Ovary (tissue), 9 donors: ENCODE results near the gene CACNA2D3. TPM values are rescaled to one million over a fixed set of nuclear protein-coding genes. Genes with fewer than 3 reads are reported as not detected.

Experiments used
- DNase-seq, 5 donors: peaks; one replicate each; pipeline ENCODE4 v3.0.0-alpha.2; 2019 to 2020
- H3K27ac ChIP-seq, 2 donors: fragments of 200-600 bp; one replicate each; pipeline versions ENCODE4 v1.5.1 to v1.8.0; 2019 to 2022
- H3K27me3 ChIP-seq: fragments of 200-600 bp; one replicate; pipeline ENCODE4 v1.8.0; 2022
- H3K36me3 ChIP-seq: fragments of 200-600 bp; sonication (generic); one replicate; pipeline ENCODE4 v1.5.1; 2019
- H3K4me1 ChIP-seq: one replicate; pipeline ENCODE4 v1.8.1; 2013; ENCODE audit warnings: mild to moderate bottlenecking, moderate library complexity; ENCODE audit not compliant: insufficient read depth
- H3K4me3 ChIP-seq: fragments of 200-600 bp; sonication (generic); one replicate; pipeline ENCODE4 v1.5.1; 2017
- H3K9me3 ChIP-seq, 2 donors: fragments of 200-600 bp in 1 of 2; sonication (generic) in 1 of 2; one replicate each; pipeline versions ENCODE4 v1.5.1 to v1.8.1; 2013 to 2019; ENCODE audit warnings: mild to moderate bottlenecking in 1 of 2, moderate library complexity in 1 of 2
- EP300 ChIP-seq: sonication (generic); formaldehyde crosslinking; IDR thresholded peaks from one replicate; pipeline ENCODE4 v1.6.1; 2017; ENCODE audit warnings: antibody characterized with exemption
- POLR2A ChIP-seq: fragments of 450-650 bp; IDR thresholded peaks from one replicate; pipeline ENCODE4 v1.6.1; 2017; ENCODE audit warnings: antibody characterized with exemption, mild to moderate bottlenecking, moderate library complexity
- WGBS, 3 donors: extraction: QIAGEN DNeasy Blood & Tissue Kit in 1 of 3; methylation state at CpG; one replicate each; pipeline versions ENCODE4 v1.1.5 to v1.1.7; 2013 to 2017; 5-methylcytosine and 5-hydroxymethylcytosine counted together
- intact Hi-C, 4 donors: fragments of 100-400 bp; cut with DNase I; formaldehyde crosslinking; loops; one replicate each; pipeline versions ENCODE4 v1.11.0 to v1.15.1; 2022 to 2023
- polyA plus RNA-seq, 2 donors: library from polyadenylated mRNA; stranded (reverse); fragments of 200-250 nt in 1 of 2; fragments of 350-450 nt in 1 of 2; fragmentation: Illumina TruSeq in 1 of 2; extraction: RNeasy Lipid Tissue Mini Kit (QIAGEN cat#74804) in 1 of 2; gene quantifications; one replicate each; pipeline ENCODE4 v1.2.3, GENCODE V29; 2013 to 2014
- total RNA-seq, 7 donors: library from RNA; depleted of rRNA in 2 of 7; stranded (reverse); fragments of >200 nt in 2 of 7; fragmentation: NEBNext Ultra II Directional in 3 of 7; extraction: Animal tissue kit (Norgen Biotek cat#: 25700) in 3 of 7; gene quantifications; one replicate each; pipeline versions ENCODE4 v1.1.0 to v1.2.4, GENCODE V29; 2016 to 2023
- TF ChIP-seq, protein P1 (sequence below), 3 donors: fragments of 450-650 bp in 2 of 3; fragments of 200-600 bp in 1 of 3; IDR thresholded peaks; one replicate each; pipeline versions ENCODE4 v1.5.1 to v1.8.0; 2016 to 2022; ENCODE audit warnings: antibody characterized with exemption in 3 of 3, mild to moderate bottlenecking in 1 of 3
- donor health status: DM: no; HTN: no; CAD: no; lungs with moderate emphysema.
- donor health status: DM: no; HTN: no; CAD: no.
- donor health status: Bipolar disorder and iron deficiency.
- donor health status: DM: yes; HTN: yes; CAD: no.
- donor health status: DM: no; HTN: no; CAD: no.
- donor health status: DM: yes; HTN: yes; CAD: no.

The CACNA2D3 gene
- total and polyA plus RNA-seq, 9 donors, result 2.0 to 10.1 (median 4.7) TPM

DNA sequence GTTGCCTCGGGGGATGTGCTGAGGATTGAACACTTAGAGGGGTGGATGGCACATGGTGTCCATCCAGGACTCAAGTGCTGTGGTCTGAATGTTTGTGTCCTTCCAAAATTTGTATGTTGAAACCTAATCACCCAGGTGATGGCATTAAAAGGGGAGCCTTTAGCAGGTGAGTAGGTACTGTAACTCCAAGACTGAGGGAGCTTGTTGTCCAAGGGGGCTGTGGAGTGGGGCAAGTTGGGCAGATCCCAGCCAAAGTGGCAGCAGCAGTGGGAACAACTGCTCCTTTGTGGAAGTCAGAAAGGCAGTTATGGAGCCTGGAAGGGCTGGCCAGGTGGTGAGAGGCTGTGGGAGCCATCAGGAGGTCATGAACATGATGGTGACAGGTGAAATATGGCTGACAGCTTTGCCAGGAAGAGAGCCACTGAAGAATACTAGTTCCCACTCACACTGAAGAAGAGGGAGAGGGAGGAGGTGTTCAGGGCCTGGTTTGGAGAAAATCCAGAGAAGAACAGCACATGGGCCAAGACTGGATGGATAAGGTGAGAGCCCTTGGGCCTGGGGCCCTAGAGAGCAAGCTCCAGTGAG is 385.6 kb downstream of the CACNA2D3 start:
- DNase-seq, result no peak
- WGBS, 3 donors, result 86 to 100% (median 86%) methylated on average over 1 of the region's 1 CpG

DNA sequence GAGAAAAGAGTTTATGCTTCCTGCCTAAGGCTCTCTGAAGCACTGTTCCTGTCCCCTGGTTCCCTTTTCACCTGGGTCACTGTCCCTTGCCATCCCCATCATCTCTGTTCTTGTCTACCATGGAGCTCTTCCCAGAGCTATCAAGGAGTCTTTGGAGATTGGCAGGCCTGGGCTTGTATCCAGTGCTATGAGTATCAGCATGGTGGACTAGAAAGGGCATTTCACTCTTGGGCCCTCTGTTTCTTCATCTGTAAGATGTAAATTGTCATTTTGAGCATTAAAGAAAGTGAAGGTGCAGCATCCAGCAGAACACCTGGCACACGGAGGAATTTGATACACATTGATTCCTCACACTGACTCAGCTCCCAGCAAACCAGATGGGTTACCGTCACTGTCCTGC is 388.2 kb downstream of the CACNA2D3 start:
- 90 to 94% (median 93%) methylated on average over 2 of the region's 2 CpGs for WGBS, 3 donors
- Histone ChIP-seq H3K4me3 (no peak overlapping the region), H3K4me1 (no peaks in the 10 kb centered on the region), H3K36me3 (no peaks in the 10 kb centered on the region), H3K9me3 (no peaks in the 10 kb centered on the region), H3K27me3 (no peaks in the 10 kb centered on the region), H3K27ac (no peak overlapping the region)
- no peak for TF ChIP-seq EP300
- no peak for TF ChIP-seq POLR2A
- TF ChIP-seq, protein P1, sequence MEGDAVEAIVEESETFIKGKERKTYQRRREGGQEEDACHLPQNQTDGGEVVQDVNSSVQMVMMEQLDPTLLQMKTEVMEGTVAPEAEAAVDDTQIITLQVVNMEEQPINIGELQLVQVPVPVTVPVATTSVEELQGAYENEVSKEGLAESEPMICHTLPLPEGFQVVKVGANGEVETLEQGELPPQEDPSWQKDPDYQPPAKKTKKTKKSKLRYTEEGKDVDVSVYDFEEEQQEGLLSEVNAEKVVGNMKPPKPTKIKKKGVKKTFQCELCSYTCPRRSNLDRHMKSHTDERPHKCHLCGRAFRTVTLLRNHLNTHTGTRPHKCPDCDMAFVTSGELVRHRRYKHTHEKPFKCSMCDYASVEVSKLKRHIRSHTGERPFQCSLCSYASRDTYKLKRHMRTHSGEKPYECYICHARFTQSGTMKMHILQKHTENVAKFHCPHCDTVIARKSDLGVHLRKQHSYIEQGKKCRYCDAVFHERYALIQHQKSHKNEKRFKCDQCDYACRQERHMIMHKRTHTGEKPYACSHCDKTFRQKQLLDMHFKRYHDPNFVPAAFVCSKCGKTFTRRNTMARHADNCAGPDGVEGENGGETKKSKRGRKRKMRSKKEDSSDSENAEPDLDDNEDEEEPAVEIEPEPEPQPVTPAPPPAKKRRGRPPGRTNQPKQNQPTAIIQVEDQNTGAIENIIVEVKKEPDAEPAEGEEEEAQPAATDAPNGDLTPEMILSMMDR (IDR thresholded peaks at IDR 0.05), result no peak
- intact Hi-C loops, result no loop called here
- no peak for DNase-seq

More for the DNA sequence above, 385.6 kb downstream of the CACNA2D3 start:
- no peak overlapping the region for H3K4me3 ChIP-seq
- no peak overlapping the region for H3K27ac ChIP-seq
- H3K36me3 ChIP-seq, result no peaks in the 10 kb centered on the region
- intact Hi-C loops, result no loop called here
- no peaks in the 10 kb centered on the region for H3K9me3 ChIP-seq
- no peaks in the 10 kb centered on the region for H3K27me3 ChIP-seq
- TF ChIP-seq, protein P1 (IDR thresholded peaks at IDR 0.05), result no peak
- TF ChIP-seq EP300 (no peak), POLR2A (no peak)
- H3K4me1 ChIP-seq, result no peaks in the 10 kb centered on the region

DNA sequence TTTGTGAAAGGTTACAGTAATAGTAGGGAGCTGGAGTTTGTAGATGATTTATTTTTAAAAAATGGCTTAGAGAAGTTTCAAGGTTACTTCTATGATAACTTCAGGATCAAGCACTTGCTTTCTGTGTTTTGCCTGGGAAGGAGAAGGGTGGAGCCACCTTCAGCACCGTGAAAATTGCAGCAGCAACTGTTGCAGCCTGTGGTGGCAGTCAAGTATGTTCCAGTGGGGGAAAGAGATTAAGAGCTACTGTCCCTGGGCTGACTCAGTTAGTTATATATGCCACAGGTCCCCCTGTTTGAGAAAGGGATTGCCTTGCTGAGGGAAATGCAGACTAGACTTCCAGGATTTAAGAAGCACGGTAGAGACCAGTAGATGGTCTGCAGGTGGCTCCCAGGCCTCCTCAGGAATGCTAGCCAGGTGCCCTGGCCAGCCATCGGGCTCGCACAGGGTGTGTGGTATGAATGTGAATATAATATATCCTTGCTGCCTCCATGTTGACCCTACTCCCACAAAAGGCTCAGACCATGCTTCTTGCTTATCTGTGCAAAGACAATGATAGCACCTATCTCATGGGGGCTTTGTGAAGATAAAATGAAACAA is 389.5 kb downstream of the CACNA2D3 start:
- Histone ChIP-seq H3K4me1 (no peaks in the 10 kb centered on the region), H3K36me3 (no peaks in the 10 kb centered on the region), H3K9me3 (no peaks in the 10 kb centered on the region), H3K27ac (no peak overlapping the region), H3K27me3 (no peaks in the 10 kb centered on the region), H3K4me3 (no peak overlapping the region)
- 53 to 70% (median 58%) methylated on average over 4 of the region's 4 CpGs for WGBS, 3 donors
- TF ChIP-seq, protein P1 (IDR thresholded peaks at IDR 0.05), result no peak
- TF ChIP-seq EP300 (no peak), POLR2A (no peak)
- DNase-seq, result no peak
- intact Hi-C loops, result no loop called here

DNA sequence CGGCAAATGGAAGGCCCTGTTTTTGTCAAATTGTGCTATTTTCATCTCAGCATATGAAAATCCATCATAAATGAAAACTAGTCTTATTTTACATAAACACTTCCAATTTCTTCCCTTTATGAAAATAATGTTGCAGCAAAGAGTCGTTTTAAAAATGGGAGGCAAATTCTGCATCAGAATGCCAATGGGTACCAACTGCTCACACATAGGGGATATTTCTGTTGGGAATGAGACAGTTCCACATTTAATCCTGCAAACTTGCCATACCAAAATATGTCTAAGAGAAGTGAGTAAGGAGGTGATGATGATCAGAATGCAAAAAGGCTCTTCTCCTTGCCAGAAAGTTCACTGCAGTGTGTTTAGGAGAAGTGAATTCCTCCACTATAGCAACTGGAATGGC is 391.7 kb downstream of the CACNA2D3 start:
- WGBS, 3 donors, result 90 to 94% (median 91%) methylated on average over 2 of the region's 2 CpGs

More for the DNA sequence above, 391.7 kb downstream of the CACNA2D3 start:
- Histone ChIP-seq H3K27ac (no peak overlapping the region), H3K4me3 (no peak overlapping the region), H3K9me3 (no peaks in the 10 kb centered on the region), H3K27me3 (no peaks in the 10 kb centered on the region), H3K4me1 (no peaks in the 10 kb centered on the region), H3K36me3 (no peaks in the 10 kb centered on the region)
- DNase-seq, result no peak
- TF ChIP-seq POLR2A (no peak), EP300 (no peak)
- TF ChIP-seq, protein P1 (IDR thresholded peaks at IDR 0.05), result no peak
- intact Hi-C loops, result no loop called here
